Testis (tissue), 2 donors: ENCODE measurements around the gene MTG2.

Experiments used
- POLR2A ChIP-seq: fragments of 450-650 bp; IDR thresholded peaks from one replicate; pipeline ENCODE4 v1.6.1; 2017; ENCODE audit warnings: antibody characterized with exemption, mild to moderate bottlenecking, moderate library complexity
- TF ChIP-seq, protein P1 (sequence below), 3 experiments: fragments of 450-650 bp in 2 of 3; fragments of 200-600 bp in 1 of 3; sonication (generic) in 1 of 3; IDR thresholded peaks; one replicate each; pipeline ENCODE4 v1.5.1; 2016 to 2019; ENCODE audit warnings: antibody characterized with exemption in 3 of 3, mild to moderate bottlenecking in 2 of 3, moderate library complexity in 1 of 3

DNA sequence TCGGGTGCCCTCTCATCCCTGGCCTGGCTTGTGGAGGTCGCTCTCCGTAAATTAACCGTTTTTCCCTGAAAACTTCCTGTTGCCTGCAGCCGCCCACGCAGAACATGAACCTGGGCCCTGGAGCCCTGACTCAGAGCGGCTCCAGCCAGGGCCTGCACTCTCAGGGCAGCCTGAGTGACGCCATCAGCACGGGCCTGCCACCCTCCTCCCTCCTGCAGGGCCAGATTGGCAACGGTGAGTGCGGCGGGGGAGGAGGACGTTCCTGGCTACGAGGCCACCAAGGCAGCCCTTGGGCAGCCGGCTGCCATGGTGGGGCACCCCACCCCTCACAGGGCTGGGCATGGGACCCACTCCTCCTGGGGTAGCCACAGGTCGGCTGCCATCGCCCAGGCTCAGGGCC, 21.5 kb upstream of the MTG2 start:
- TF ChIP-seq, protein P1, sequence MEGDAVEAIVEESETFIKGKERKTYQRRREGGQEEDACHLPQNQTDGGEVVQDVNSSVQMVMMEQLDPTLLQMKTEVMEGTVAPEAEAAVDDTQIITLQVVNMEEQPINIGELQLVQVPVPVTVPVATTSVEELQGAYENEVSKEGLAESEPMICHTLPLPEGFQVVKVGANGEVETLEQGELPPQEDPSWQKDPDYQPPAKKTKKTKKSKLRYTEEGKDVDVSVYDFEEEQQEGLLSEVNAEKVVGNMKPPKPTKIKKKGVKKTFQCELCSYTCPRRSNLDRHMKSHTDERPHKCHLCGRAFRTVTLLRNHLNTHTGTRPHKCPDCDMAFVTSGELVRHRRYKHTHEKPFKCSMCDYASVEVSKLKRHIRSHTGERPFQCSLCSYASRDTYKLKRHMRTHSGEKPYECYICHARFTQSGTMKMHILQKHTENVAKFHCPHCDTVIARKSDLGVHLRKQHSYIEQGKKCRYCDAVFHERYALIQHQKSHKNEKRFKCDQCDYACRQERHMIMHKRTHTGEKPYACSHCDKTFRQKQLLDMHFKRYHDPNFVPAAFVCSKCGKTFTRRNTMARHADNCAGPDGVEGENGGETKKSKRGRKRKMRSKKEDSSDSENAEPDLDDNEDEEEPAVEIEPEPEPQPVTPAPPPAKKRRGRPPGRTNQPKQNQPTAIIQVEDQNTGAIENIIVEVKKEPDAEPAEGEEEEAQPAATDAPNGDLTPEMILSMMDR (IDR thresholded peaks at IDR 0.05): no peak
- no peak for TF ChIP-seq POLR2A
